ENCODE measurements around the gene SFT2D1.

GRCh38 chr6:166312832-166313231 lies 29.5 kb downstream of the SFT2D1 start:
- TF ChIP-seq CTCF (IDR thresholded peaks at IDR 0.05; ENCODE audit: insufficient read depth, low read length, poor library complexity, severe bottlenecking) (no peak), EZH2phosphoT487 (conservative IDR thresholded peaks at IDR 0.05; ENCODE audit: low read length) (no peak)
